ENCODE measurements around the gene KTN1. TPM values are rescaled to one million over a fixed set of nuclear protein-coding genes. Genes with fewer than 3 reads are reported as not detected.
A peak's percentile ranks its signal among the peaks of the same experiment; 100 is the strongest.

Gene KTN1
- total RNA-seq, 6 donors from 2014 or later = 69.1 to 215 (median 116) TPM

- Histone ChIP-seq H3K4me1 (no peaks in the 10 kb centered on the region), H3K4me3 (no peak overlapping the region), H3K36me3 (no peaks in the 10 kb centered on the region), H3K9me3 (no peaks in the 10 kb centered on the region), H3K27ac (no peak overlapping the region), H3K27me3 (no peaks in the 10 kb centered on the region)
- WGBS, 2 donors = 46 to 86% methylated on average over 1 of the region's 1 CpG
- no peak for DNase-seq
- TF ChIP-seq EP300 (IDR thresholded peaks at IDR 0.05) (no peak), POLR2AphosphoS5 (IDR thresholded peaks at IDR 0.05) (no peak), POLR2A (IDR thresholded peaks at IDR 0.05) (no peak), CTCF (IDR thresholded peaks at IDR 0.05) (no peak)
- no peak for ATAC-seq (ENCODE audit: low FRiP score in 2 of 2)
These were observed 138.5 kb downstream of the KTN1 start for GRCh38 chr14:55718551-55718950.

DNA sequence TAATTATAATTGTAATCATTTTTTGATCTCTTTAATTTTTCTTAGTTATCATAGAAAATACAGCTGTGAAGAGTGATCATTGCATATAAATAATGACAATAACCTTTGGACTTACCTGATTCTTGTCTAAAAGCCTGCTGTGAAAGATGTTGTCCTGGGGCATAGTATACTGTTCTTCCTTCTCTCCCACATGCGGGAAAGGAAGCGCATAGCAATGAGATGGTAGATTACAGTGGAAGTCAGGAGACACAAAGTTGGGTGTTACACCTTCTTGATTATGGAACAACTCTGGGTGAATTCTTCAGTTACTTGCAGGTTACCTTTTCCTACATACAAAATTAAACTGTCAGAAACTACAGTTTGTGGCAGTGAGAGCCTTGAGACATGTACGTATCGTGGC is 140.8 kb downstream of the KTN1 start:
- Histone ChIP-seq H3K27ac (no peak overlapping the region), H3K4me3 (no peak overlapping the region), H3K9me3 (no peaks in the 10 kb centered on the region), H3K4me1 (no peaks in the 10 kb centered on the region), H3K27me3 (no peaks in the 10 kb centered on the region), H3K36me3 (no peaks in the 10 kb centered on the region)
- no peak for DNase-seq
- TF ChIP-seq EP300 (IDR thresholded peaks at IDR 0.05) = no peak
- TF ChIP-seq POLR2AphosphoS5 (IDR thresholded peaks at IDR 0.05) = no peak
- no peak for TF ChIP-seq CTCF (IDR thresholded peaks at IDR 0.05)
- TF ChIP-seq POLR2A (IDR thresholded peaks at IDR 0.05) = no peak
- 95 to 99% methylated on average over 4 of the region's 4 CpGs for WGBS, 2 donors
- no peak for ATAC-seq (ENCODE audit: low FRiP score in 2 of 2)

DNA sequence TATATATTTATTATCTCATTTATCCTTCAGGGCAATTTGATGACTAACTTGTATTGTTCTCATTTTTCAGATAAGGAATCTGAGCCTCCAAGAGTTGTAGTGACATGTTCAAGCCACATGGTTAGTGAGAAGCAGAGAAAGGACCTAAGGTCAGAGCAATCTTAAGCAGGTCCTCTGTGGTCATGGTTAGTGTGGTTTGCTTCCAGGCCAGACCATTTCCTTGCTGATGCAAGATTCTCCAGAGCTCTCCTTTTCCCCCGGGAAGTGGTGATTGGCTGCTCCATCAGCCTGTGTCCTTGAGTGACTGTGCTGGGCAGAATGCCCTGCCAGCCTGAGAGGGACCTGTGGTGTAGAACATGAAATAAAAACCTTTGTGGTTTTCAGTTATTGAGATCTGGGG is 141.3 kb downstream of the KTN1 start:
- Histone ChIP-seq H3K9me3 (no peaks in the 10 kb centered on the region), H3K27me3 (no peaks in the 10 kb centered on the region), H3K4me3 (no peak overlapping the region), H3K36me3 (no peaks in the 10 kb centered on the region), H3K4me1 (no peaks in the 10 kb centered on the region), H3K27ac (no peak overlapping the region)
- TF ChIP-seq POLR2A (IDR thresholded peaks at IDR 0.05) = no peak
- no peak for TF ChIP-seq POLR2AphosphoS5 (IDR thresholded peaks at IDR 0.05)
- peak in 1 of 6 experiments; percentile 6 for TF ChIP-seq CTCF (IDR thresholded peaks at IDR 0.05)
- DNase-seq (peak in 1 of 2 donors; percentile 52), ATAC-seq (ENCODE audit: low FRiP score in 2 of 2) (no peak)
- WGBS, 2 donors = 50 to 70% methylated on average over 1 of the region's 1 CpG

GRCh38 chr14:55722054-55722453 is 142.0 kb downstream of the KTN1 start:
- no peaks in the 10 kb centered on the region for H3K4me1 ChIP-seq
- no peaks in the 10 kb centered on the region for H3K27me3 ChIP-seq
- no peaks in the 10 kb centered on the region for H3K36me3 ChIP-seq
- H3K9me3 ChIP-seq = no peaks in the 10 kb centered on the region
- DNase-seq = no peak
- H3K27ac ChIP-seq = no peak overlapping the region
- no peak for ATAC-seq (ENCODE audit: low FRiP score in 2 of 2)
- no peak overlapping the region for H3K4me3 ChIP-seq
- TF ChIP-seq POLR2AphosphoS5 (IDR thresholded peaks at IDR 0.05) = no peak
- TF ChIP-seq POLR2A (IDR thresholded peaks at IDR 0.05) = no peak
- TF ChIP-seq EP300 (IDR thresholded peaks at IDR 0.05) = no peak
- WGBS, 2 donors = 89 to 92% methylated on average over 5 of the region's 5 CpGs

- no peak for ATAC-seq (ENCODE audit: low FRiP score in 2 of 2)
- 81 to 91% methylated on average over 1 of the region's 1 CpG for WGBS, 2 donors
These were observed 144.7 kb downstream of the KTN1 start for GRCh38 chr14:55724736-55725135.

More at GRCh38 chr14:55724736-55725135, 144.7 kb downstream of the KTN1 start:
- Histone ChIP-seq H3K27ac (no peak overlapping the region), H3K36me3 (no peaks in the 10 kb centered on the region), H3K4me1 (no peaks in the 10 kb centered on the region), H3K4me3 (no peak overlapping the region), H3K9me3 (no peaks in the 10 kb centered on the region), H3K27me3 (no peaks in the 10 kb centered on the region)
- DNase-seq = no peak
- TF ChIP-seq POLR2AphosphoS5 (IDR thresholded peaks at IDR 0.05) (no peak), POLR2A (IDR thresholded peaks at IDR 0.05) (no peak), CTCF (IDR thresholded peaks at IDR 0.05) (no peak), EP300 (IDR thresholded peaks at IDR 0.05) (no peak)
